Natural killer cell (primary cell): ENCODE measurements around the gene TSPAN6. TPM values are rescaled to one million over a fixed set of nuclear protein-coding genes. Genes with fewer than 3 reads are reported as not detected.

Experiments
- ATAC-seq, 3 donors: fragments of 150-1000 bp in 2 of 3; fragments of 200-7000 bp in 1 of 3; cut with Tn5 transposase; 1 replicate in 1 of 3; 2 replicates in 2 of 3; pipeline ENCODE4 v1.10.0; 2021; ENCODE audit warnings: mild to moderate bottlenecking in 2 of 3, moderate library complexity in 2 of 3
- DNase-seq, 2 donors: peaks; one replicate each; pipeline versions ENCODE4 v3.0.0 to v3.0.0-alpha.2; 2013 to 2021; ENCODE audit warnings: mixed read lengths in 1 of 2
- H3K27ac ChIP-seq: one replicate; pipeline ENCODE4 v1.5.1; 2013; ENCODE audit warnings: mild to moderate bottlenecking, low read length
- H3K27me3 ChIP-seq: one replicate; pipeline ENCODE4 v1.6.1; 2013; ENCODE audit warnings: low read length; ENCODE audit not compliant: control insufficient read depth, insufficient read depth
- H3K36me3 ChIP-seq: one replicate; pipeline ENCODE4 v1.6.1; 2013; ENCODE audit warnings: low read length; ENCODE audit not compliant: control insufficient read depth, insufficient read depth
- H3K4me1 ChIP-seq: one replicate; pipeline ENCODE4 v1.6.1; 2013; ENCODE audit warnings: low read length; ENCODE audit not compliant: control insufficient read depth, insufficient read depth
- H3K4me3 ChIP-seq: one replicate; pipeline ENCODE4 v1.5.1; 2013; ENCODE audit warnings: low read length
- H3K9me3 ChIP-seq: one replicate; pipeline ENCODE4 v1.6.1; 2013; ENCODE audit warnings: low read length; ENCODE audit not compliant: control insufficient read depth, insufficient read depth
- H3K27ac Mint-ChIP-seq, 2 donors: one replicate each; pipeline ENCODE4 v1.8.0; 2022; ENCODE audit warnings: mild to moderate bottlenecking in 2 of 2, mixed read lengths in 2 of 2, moderate library complexity in 1 of 2
- H3K27me3 Mint-ChIP-seq, 2 donors: one replicate each; pipeline ENCODE4 v1.8.0; 2022; ENCODE audit warnings: low read depth in 2 of 2, mixed read lengths in 2 of 2
- H3K36me3 Mint-ChIP-seq: one replicate; pipeline ENCODE4 v1.8.0; 2022; ENCODE audit warnings: mixed read lengths
- H3K4me1 Mint-ChIP-seq, 2 donors: one replicate each; pipeline ENCODE4 v1.8.0; 2022; ENCODE audit warnings: mixed read lengths in 2 of 2
- H3K4me3 Mint-ChIP-seq: one replicate; pipeline ENCODE4 v1.8.0; 2022; ENCODE audit warnings: mild to moderate bottlenecking, moderate library complexity, mixed read lengths
- H3K9me3 Mint-ChIP-seq, 2 donors: one replicate each; pipeline ENCODE4 v1.8.0; 2022; ENCODE audit warnings: mixed read lengths in 2 of 2
- CTCF ChIP-seq: fragments of 200-600 bp; IDR thresholded peaks from one replicate; pipeline ENCODE4 v1.8.0; 2022; ENCODE audit warnings: antibody characterized with exemption
- WGBS: methylation state at CpG from one replicate; pipeline ENCODE4 v1.1.7; 2013; ENCODE audit warnings: missing lambda C conversion rate; ENCODE audit not compliant: insufficient coverage; 5-methylcytosine and 5-hydroxymethylcytosine counted together
- intact Hi-C: fragments of 100-400 bp; cut with micrococcal nuclease; formaldehyde crosslinking; loops from one replicate; pipeline ENCODE4 v1.14.2; 2022
- total RNA-seq, 4 donors: library from RNA; stranded (reverse); fragments of 120-200 nt in 1 of 4; gene quantifications; one replicate each; pipeline versions ENCODE4 v1.2.3 to v1.2.4, GENCODE V29; 2013 to 2022

TSPAN6 gene
- total RNA-seq, 3 donors from 2014 or later (not counting 1 experiment from before 2014, with no cell fraction given), result not detected

- intact Hi-C loops, result no loop called here
- Mint-ChIP-seq H3K4me1 (no peaks in the 10 kb centered on the region), H3K27ac (no peak overlapping the region), H3K4me3 (no peak overlapping the region), H3K36me3 (no peaks in the 10 kb centered on the region), H3K27me3 (peaks cover 0 to 27% of the 10 kb centered on the region in 2 donors), H3K9me3 (no peaks in the 10 kb centered on the region)
- Histone ChIP-seq H3K4me3 (no peak overlapping the region), H3K9me3 (no peaks in the 10 kb centered on the region), H3K36me3 (no peaks in the 10 kb centered on the region), H3K27ac (no peak overlapping the region), H3K27me3 (no peaks in the 10 kb centered on the region), H3K4me1 (no peaks in the 10 kb centered on the region)
- no peak for ATAC-seq
- no peak for DNase-seq
- WGBS, result no CpG with 5 or more reads among the region's 1 CpG
- TF ChIP-seq CTCF, result no peak
Measured at GRCh38 chrX:100606753-100607152, 29.9 kb downstream of the TSPAN6 start.

GRCh38 chrX:100600758-100601157 is 35.8 kb downstream of the TSPAN6 start:
- no peak for DNase-seq
- TF ChIP-seq CTCF, result no peak
- H3K4me1 ChIP-seq, result no peaks in the 10 kb centered on the region
- no CpG with 5 or more reads among the region's 1 CpG for WGBS
- H3K36me3 ChIP-seq, result no peaks in the 10 kb centered on the region
- Mint-ChIP-seq H3K4me1 (no peaks in the 10 kb centered on the region), H3K27me3 (peaks cover 0 to 21% of the 10 kb centered on the region in 2 donors), H3K36me3 (no peaks in the 10 kb centered on the region), H3K9me3 (no peaks in the 10 kb centered on the region), H3K4me3 (no peak overlapping the region), H3K27ac (no peak overlapping the region)
- H3K9me3 ChIP-seq, result no peaks in the 10 kb centered on the region
- no peak for ATAC-seq
- H3K4me3 ChIP-seq, result no peak overlapping the region
- intact Hi-C loops, result no loop called here
- H3K27me3 ChIP-seq, result no peaks in the 10 kb centered on the region
- H3K27ac ChIP-seq, result no peak overlapping the region

- no peaks in the 10 kb centered on the region for H3K4me1 Mint-ChIP-seq
- intact Hi-C loops, result no loop called here
- no peaks in the 10 kb centered on the region for H3K9me3 ChIP-seq
- H3K36me3 Mint-ChIP-seq, result no peaks in the 10 kb centered on the region
- no peak overlapping the region for H3K27ac Mint-ChIP-seq
- no peak overlapping the region for H3K27ac ChIP-seq
- DNase-seq (no peak), ATAC-seq (no peak)
- no peaks in the 10 kb centered on the region for H3K9me3 Mint-ChIP-seq
- no peaks in the 10 kb centered on the region for H3K36me3 ChIP-seq
- no peak for TF ChIP-seq CTCF
- H3K27me3 Mint-ChIP-seq, result peaks cover 0 to 25% of the 10 kb centered on the region in 2 donors
- no peak overlapping the region for H3K4me3 Mint-ChIP-seq
- no peaks in the 10 kb centered on the region for H3K4me1 ChIP-seq
- H3K27me3 ChIP-seq, result no peaks in the 10 kb centered on the region
- H3K4me3 ChIP-seq, result no peak overlapping the region
Measured at GRCh38 chrX:100600340-100600739, 36.3 kb downstream of the TSPAN6 start.

- intact Hi-C loops, result no loop called here
- H3K36me3 Mint-ChIP-seq, result no peaks in the 10 kb centered on the region
- H3K4me1 ChIP-seq, result no peaks in the 10 kb centered on the region
- no peak overlapping the region for H3K27ac Mint-ChIP-seq
- H3K4me3 Mint-ChIP-seq, result no peak overlapping the region
- no CpG with 5 or more reads among the region's 9 CpGs for WGBS
- H3K27me3 ChIP-seq, result no peaks in the 10 kb centered on the region
- DNase-seq (no peak), ATAC-seq (no peak)
- H3K27ac ChIP-seq, result no peak overlapping the region
- H3K4me1 Mint-ChIP-seq, result no peaks in the 10 kb centered on the region
- TF ChIP-seq CTCF, result no peak
- H3K36me3 ChIP-seq, result no peaks in the 10 kb centered on the region
- no peak overlapping the region for H3K4me3 ChIP-seq
- H3K27me3 Mint-ChIP-seq, result peaks cover 0 to 25% of the 10 kb centered on the region in 2 donors
- H3K9me3 Mint-ChIP-seq, result no peaks in the 10 kb centered on the region
- H3K9me3 ChIP-seq, result no peaks in the 10 kb centered on the region
Measured at GRCh38 chrX:100599456-100599855, 37.1 kb downstream of the TSPAN6 start.
